Pericardium fibroblast (primary cell): ENCODE data around the gene SLC47A1. TPM values are rescaled to one million over a fixed set of nuclear protein-coding genes. Genes with fewer than 3 reads are reported as not detected.

Source experiments
- total RNA-seq: library from RNA; depleted of rRNA; stranded (reverse); fragments of >200 nt; gene quantifications from 2 replicates; pipeline ENCODE4 v1.2.3, GENCODE V29; 2015

Gene SLC47A1
- 0.43 and 0.70 TPM in 2 replicates for total RNA-seq

DNA sequence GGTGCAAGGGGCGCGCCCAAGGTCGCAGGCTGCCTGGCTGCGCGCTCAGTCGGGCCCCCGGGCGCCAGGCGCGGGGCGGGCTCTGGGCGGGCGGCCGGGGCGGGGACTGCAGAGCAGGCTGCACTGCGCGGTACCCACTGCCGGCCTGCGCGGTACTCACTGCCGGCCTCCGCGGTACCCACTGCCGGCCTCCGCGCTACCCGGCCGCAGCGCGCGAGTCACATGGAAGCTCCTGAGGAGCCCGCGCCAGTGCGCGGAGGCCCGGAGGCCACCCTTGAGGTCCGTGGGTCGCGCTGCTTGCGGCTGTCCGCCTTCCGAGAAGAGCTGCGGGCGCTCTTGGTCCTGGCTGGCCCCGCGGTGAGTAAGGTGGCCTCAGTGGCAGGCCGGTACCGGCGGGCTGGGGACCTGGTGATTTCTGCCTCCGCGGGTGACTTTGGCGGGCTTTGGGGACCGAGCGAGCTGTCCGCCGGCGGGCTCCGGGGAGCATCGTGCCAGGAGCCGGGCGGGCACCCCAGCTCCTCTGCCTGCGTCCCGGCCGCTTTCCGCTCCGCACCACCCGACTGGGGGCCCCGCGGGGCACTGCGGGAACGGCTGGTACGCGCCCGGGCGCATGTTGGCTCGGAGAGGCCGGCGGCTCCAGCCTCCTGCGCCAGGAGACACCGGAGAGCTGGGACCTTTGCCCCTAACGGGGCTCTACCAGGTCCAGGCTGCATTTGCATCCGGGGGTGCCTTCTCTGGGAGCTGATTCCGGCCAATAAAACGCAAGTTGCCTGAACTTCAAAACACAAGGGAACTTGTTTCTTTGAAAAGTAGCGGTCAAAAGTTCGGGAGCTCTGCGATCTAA, at the start of gene SLC47A1:
Gene SLC47A1 (plus strand): TSS at position 137 of the 844 bp plus-strand sequence. CDS start 86 bp downstream, at position 223.

Other genes starting within 250 kb of the SLC47A1 start
- gene B9D1, start 171.1 kb upstream of the SLC47A1 start, total RNA-seq, result 12.8 and 14.1 TPM in 2 replicates
- 26.1 and 35.3 TPM in 2 replicates for gene MAPK7, start 155.4 kb upstream of the SLC47A1 start, total RNA-seq
- 452 and 638 TPM in 2 replicates for gene MFAP4, start 146.7 kb upstream of the SLC47A1 start, total RNA-seq
- 2.3 and 11.3 TPM in 2 replicates for gene RNF112, start 122.6 kb upstream of the SLC47A1 start, total RNA-seq
- 38.4 and 61.7 TPM in 2 replicates for gene ALDH3A2, start 114.9 kb downstream of the SLC47A1 start, total RNA-seq
- gene SLC47A2, start 182.7 kb downstream of the SLC47A1 start, total RNA-seq, result not detected in 2 replicates
- gene ALDH3A1, start 214.4 kb downstream of the SLC47A1 start, total RNA-seq, result not detected in 2 replicates